GM18508 (cell line): ENCODE results near the gene CHAC1.
"Not testable (repeated sequence)": the region's sequence is repeated elsewhere in the genome, so short reads cannot be mapped to it uniquely, and the experiment has no call there.

Experiments
- ATAC-seq: cut with Tn5 transposase; IDR thresholded peaks from one replicate; pipeline ENCODE4 v1.9.1; 2021; ENCODE audit warnings: moderate number of reproducible peaks; ENCODE audit not compliant: insufficient read depth, unreplicated experiment

The CHAC1 gene

GRCh38 chr15:40936709-40937666, 16.3 kb upstream of the CHAC1 start:
- ATAC-seq, result no peak

- no peak for ATAC-seq
These were observed 15.3 kb upstream of the CHAC1 start for GRCh38 chr15:40937762-40938535.

- no peak for ATAC-seq
These were observed 14.8 kb upstream of the CHAC1 start for GRCh38 chr15:40938536-40938870.

- ATAC-seq, result no peak
These were observed 12.9 kb upstream of the CHAC1 start for GRCh38 chr15:40940296-40940801.

- ATAC-seq, result no peak
These were observed 12.2 kb upstream of the CHAC1 start for GRCh38 chr15:40941068-40941527.

- no peak for ATAC-seq
These were observed 11.5 kb upstream of the CHAC1 start for GRCh38 chr15:40941528-40942336.

- ATAC-seq, result no peak
These were observed 10.9 kb upstream of the CHAC1 start for GRCh38 chr15:40942337-40942854.

GRCh38 chr15:40942878-40943277, 10.4 kb upstream of the CHAC1 start:
- ATAC-seq, result no peak

GRCh38 chr15:40943764-40944365, 9.4 kb upstream of the CHAC1 start:
- ATAC-seq, result no peak

- no peak for ATAC-seq
These were observed 8.6 kb upstream of the CHAC1 start for GRCh38 chr15:40944510-40945296.

GRCh38 chr15:40948706-40949473, 4.4 kb upstream of the CHAC1 start:
- ATAC-seq, result no peak

GRCh38 chr15:40949756-40950207, 3.5 kb upstream of the CHAC1 start:
- ATAC-seq, result no peak

GRCh38 chr15:40951764-40952163, 1.5 kb upstream of the CHAC1 start:
- no peak for ATAC-seq

- ATAC-seq, result no peak
These were observed 870 bp upstream of the CHAC1 start for GRCh38 chr15:40952301-40952900.

- ATAC-seq, result no peak
These were observed 423 bp downstream of the CHAC1 start for GRCh38 chr15:40953713-40954074.

GRCh38 chr15:40954158-40954848, 1.0 kb downstream of the CHAC1 start:
- ATAC-seq, result not testable (repeated sequence)
